SJCRH30 (cell line): Measurements from ENCODE around the gene PAX5. TPM values are rescaled to one million over a fixed set of nuclear protein-coding genes. Genes with fewer than 3 reads are reported as not detected.

ENCODE experiments used
- DNase-seq, 2 experiments: peaks; one replicate each; pipeline ENCODE4 v3.0.0-alpha.2; 2015 to 2020
- H3K27ac ChIP-seq: fragments of 250-450 bp; sonication (Bioruptor Pico); 2 replicates; pipeline ENCODE4 v1.5.1; 2020; ENCODE audit warnings: mild to moderate bottlenecking, moderate library complexity
- H3K27me3 ChIP-seq: fragments of 250-450 bp; sonication (Bioruptor Pico); 2 replicates; pipeline ENCODE4 v1.5.1; 2020; ENCODE audit warnings: mild to moderate bottlenecking, moderate library complexity
- H3K36me3 ChIP-seq: fragments of 250-450 bp; sonication (Bioruptor Pico); 2 replicates; pipeline ENCODE4 v1.5.1; 2020; ENCODE audit warnings: mild to moderate bottlenecking, moderate library complexity
- H3K4me1 ChIP-seq: fragments of 250-450 bp; sonication (Bioruptor Pico); 2 replicates; pipeline ENCODE4 v1.5.1; 2020; ENCODE audit warnings: mild to moderate bottlenecking, moderate library complexity
- H3K4me3 ChIP-seq: fragments of 250-450 bp; sonication (Bioruptor Pico); 2 replicates; pipeline ENCODE4 v1.5.1; 2020; ENCODE audit warnings: mild to moderate bottlenecking, moderate library complexity
- H3K9me3 ChIP-seq: fragments of 250-450 bp; sonication (Bioruptor Pico); replicated peaks from 2 replicates; pipeline ENCODE4 v1.5.1; 2020; ENCODE audit warnings: mild to moderate bottlenecking, moderate library complexity
- total RNA-seq: library from RNA; depleted of rRNA; stranded (reverse); fragments of >200 nt; shearing (Covaris generic); gene quantifications from 2 replicates; pipeline ENCODE4 v1.2.3, GENCODE V29; 2014

Gene PAX5
- total RNA-seq, 1 experiment from 2014 or later: 3.4 TPM

- Histone ChIP-seq H3K4me1 (no peaks in the 10 kb centered on the region), H3K36me3 (no peaks in the 10 kb centered on the region), H3K27me3 (no peaks in the 10 kb centered on the region), H3K4me3 (no peak overlapping the region), H3K9me3 (no peaks in the 10 kb centered on the region), H3K27ac (no peak overlapping the region)
- peak; percentile 40 to 55 for DNase-seq
Measured at GRCh38 chr9:36911601-36912412, 122.3 kb downstream of the PAX5 start.

DNA sequence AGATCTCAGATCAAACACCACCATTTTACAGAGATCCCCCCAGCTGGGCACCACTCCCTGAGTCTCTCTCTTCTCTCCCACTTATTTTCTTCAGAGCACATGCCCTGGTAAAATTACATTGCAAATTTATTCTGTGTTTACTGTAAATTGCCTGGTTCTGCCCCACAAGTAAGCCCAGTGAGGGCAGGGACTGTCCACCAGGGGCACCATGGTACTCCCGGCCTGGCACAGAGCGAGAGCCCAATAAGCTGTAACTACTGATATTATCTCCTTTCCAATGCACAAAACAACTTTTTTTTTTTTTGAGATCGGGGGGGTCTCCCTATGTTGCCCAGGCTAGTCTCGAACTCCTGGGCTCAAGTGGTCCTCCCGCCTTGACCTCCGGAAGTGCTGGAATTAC, 123.0 kb downstream of the PAX5 start:
- Histone ChIP-seq H3K9me3 (no peaks in the 10 kb centered on the region), H3K27me3 (no peaks in the 10 kb centered on the region), H3K4me3 (no peak overlapping the region), H3K36me3 (no peaks in the 10 kb centered on the region), H3K27ac (no peak overlapping the region), H3K4me1 (no peaks in the 10 kb centered on the region)
- no peak for DNase-seq

GRCh38 chr9:36906492-36906891, 127.6 kb downstream of the PAX5 start:
- H3K36me3 ChIP-seq: no peaks in the 10 kb centered on the region
- no peak for DNase-seq
- H3K4me1 ChIP-seq: no peaks in the 10 kb centered on the region
- no peaks in the 10 kb centered on the region for H3K9me3 ChIP-seq
- H3K27ac ChIP-seq: no peak overlapping the region
- peaks cover 3% of the 10 kb centered on the region; the same call in 1 of the 2 replicates for H3K27me3 ChIP-seq
- no peak overlapping the region for H3K4me3 ChIP-seq

DNA sequence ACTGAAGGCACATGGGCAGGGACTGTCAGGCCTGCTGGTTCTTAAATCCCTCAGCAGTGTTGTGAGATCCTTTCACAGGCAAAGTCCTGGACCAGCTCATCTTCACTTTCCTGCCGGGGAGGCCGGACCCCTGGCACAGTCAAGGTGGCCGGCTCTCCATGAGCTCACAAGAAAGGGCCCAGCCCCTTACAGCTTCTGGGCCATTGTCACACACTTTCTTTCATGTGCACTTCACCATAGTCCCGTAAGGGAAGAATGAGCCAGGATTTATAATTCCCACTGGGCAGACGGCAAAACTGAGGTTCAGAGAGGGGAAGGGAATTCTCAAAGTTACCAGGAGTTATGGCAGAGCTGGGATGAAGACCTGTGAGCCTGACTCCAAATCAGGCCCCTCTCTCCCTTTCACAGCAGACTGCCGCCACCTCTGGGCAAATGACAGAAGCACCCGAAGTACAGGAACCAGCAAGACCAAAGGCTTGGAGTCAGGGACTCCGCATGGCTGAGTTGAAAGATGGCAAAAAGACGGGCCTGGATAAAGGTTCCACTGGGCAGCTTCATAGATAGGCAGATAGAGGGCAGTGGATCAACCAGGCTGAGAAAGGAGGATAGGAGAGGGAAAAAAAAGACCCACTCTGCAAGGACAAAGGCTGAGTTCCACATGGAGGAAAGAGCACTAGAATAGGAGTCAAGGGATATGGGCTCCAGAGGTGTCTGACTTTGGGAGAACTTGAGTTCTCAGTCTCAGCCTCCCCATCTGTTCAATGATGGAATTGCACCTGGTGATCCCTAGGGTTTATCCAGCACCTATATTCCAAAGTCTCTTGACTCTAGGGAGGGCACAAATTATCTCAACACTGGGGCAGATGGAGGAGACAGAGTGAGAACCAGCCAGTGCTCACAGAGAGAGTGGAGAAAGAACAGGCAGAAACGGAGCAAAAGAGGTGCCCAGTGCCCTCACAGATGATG, 128.7 kb downstream of the PAX5 start:
- H3K27ac ChIP-seq: no peak overlapping the region
- H3K9me3 ChIP-seq: no peaks in the 10 kb centered on the region
- no peak overlapping the region for H3K4me3 ChIP-seq
- no peaks in the 10 kb centered on the region for H3K36me3 ChIP-seq
- no peaks in the 10 kb centered on the region for H3K4me1 ChIP-seq
- H3K27me3 ChIP-seq: peaks cover 3% of the 10 kb centered on the region; the same call in 1 of the 2 replicates
- DNase-seq: no peak

GRCh38 chr9:36903541-36904435, 130.3 kb downstream of the PAX5 start:
- H3K36me3 ChIP-seq: no peaks in the 10 kb centered on the region
- no peak overlapping the region for H3K4me3 ChIP-seq
- peaks cover 3% of the 10 kb centered on the region; the same call in 1 of the 2 replicates for H3K27me3 ChIP-seq
- no peaks in the 10 kb centered on the region for H3K4me1 ChIP-seq
- peak; percentile 80 to 82 for DNase-seq
- H3K9me3 ChIP-seq: no peaks in the 10 kb centered on the region
- no peak overlapping the region for H3K27ac ChIP-seq

DNA sequence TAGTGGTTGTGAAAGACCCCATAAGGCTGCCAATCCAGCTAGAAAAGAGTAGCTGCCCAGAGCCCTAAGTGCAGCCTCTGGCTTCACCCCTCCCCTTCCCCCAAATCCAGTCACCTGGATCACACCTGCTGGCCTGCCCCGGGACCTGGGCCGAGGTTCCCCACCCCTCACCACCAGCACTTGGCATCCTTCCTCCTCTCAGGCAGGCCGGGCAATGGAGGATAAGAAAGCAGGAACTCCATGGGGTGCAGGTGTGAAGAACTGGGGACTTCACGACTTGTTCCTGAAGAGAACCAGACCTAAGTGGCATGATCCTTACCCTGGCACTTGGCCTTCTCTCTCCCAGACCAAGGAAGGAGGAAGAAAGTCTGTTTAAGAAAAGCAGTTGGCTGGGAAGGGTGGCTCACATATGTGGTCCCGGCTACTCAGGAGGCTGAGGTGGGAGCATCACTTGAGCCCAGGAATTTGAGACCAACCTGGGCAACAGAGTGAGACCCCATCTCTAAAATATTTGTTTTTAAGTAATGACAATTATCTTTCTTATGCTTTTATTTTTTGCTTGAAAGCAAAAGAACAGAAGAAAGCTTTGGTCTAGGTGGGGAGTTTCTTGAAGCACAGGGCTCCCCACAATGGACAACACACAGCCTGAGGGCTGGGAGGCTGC, 131.1 kb downstream of the PAX5 start:
- Histone ChIP-seq H3K4me3 (no peak overlapping the region), H3K27me3 (peaks cover 3% of the 10 kb centered on the region; the same call in 1 of the 2 replicates)
- DNase-seq: no peak

DNA sequence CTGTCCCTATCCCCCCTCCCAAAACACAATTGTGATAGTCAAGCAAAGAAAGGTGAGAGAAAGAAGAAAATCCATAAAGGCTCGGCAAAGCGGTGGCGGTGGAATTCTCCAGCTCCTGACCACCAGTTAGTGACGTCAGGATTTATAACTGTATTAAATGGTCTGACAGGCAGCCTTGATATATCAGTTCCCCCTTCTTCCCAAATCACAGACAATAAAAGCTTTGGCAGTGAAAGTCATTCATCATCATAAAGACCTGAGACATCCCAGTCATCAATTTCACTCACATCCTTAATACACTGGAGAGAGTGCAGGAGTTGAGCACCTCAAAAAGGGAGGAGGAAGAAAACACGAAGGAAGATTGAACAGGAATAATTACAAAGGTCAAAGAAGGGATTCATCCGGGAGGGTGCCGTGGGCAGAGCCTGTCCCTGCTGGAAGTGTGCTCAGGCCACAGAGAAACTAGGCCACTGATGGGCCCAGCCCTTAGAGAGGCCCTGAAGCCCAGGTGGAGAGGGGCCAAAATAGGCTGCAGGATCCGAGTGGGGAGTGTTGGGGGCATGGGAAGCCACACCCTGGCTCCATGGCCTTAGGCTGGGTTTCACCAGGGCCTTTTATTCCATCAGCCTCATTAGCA, 131.9 kb downstream of the PAX5 start:
- Histone ChIP-seq H3K9me3 (no peaks in the 10 kb centered on the region), H3K27me3 (peaks cover 3% of the 10 kb centered on the region; the same call in 1 of the 2 replicates), H3K4me1 (no peaks in the 10 kb centered on the region), H3K36me3 (no peaks in the 10 kb centered on the region), H3K4me3 (no peak overlapping the region), H3K27ac (no peak overlapping the region)
- DNase-seq: no peak

More for the DNA sequence above, 131.1 kb downstream of the PAX5 start:
- Histone ChIP-seq H3K9me3 (no peaks in the 10 kb centered on the region), H3K4me1 (no peaks in the 10 kb centered on the region), H3K36me3 (no peaks in the 10 kb centered on the region), H3K27ac (no peak overlapping the region)

DNA sequence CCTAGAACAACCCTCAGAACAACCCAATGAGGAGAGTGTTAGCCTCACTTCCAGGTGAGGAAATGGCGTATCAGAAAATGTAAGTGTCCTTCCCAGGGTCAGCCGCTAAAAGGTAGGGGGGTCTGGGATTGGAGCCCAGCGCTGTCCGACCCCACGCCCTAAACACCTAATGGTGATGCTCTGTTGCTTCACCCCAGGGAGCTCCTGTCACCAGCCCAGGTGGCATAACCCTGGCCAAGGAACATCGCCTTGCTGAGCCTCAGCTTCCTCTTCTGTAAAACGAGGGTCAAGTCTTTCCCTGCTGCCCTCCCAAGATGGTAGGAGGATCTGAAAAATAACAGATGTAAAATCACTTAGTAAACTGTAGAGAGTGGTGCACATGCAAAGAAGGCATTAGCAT, 132.5 kb downstream of the PAX5 start:
- Histone ChIP-seq H3K27ac (no peak overlapping the region), H3K27me3 (peaks cover 3% of the 10 kb centered on the region; the same call in 1 of the 2 replicates), H3K4me3 (no peak overlapping the region), H3K9me3 (no peaks in the 10 kb centered on the region), H3K4me1 (no peaks in the 10 kb centered on the region), H3K36me3 (no peaks in the 10 kb centered on the region)
- DNase-seq: no peak

DNA sequence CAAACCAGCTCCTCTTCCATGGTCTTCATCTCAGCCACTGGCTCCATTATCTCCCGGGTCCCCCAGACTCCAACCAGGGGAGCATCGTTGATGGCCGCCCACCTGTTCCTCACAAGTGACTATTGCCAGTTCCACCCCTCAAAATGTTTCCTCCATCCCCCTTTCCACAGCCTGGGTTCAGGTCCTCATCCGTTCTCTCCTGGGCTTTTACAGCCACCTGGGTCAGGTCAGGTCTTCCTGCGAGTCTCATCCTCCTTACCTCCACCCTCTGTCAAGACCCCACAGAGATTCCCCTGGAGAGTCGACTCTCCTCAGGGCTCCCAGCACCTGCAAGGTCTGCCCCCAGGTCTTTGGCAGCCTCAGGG, 133.2 kb downstream of the PAX5 start:
- Histone ChIP-seq H3K4me1 (no peaks in the 10 kb centered on the region), H3K36me3 (no peaks in the 10 kb centered on the region), H3K27ac (no peak overlapping the region), H3K9me3 (no peaks in the 10 kb centered on the region), H3K27me3 (peaks cover 3% of the 10 kb centered on the region; the same call in 1 of the 2 replicates), H3K4me3 (no peak overlapping the region)
- DNase-seq: no peak

DNA sequence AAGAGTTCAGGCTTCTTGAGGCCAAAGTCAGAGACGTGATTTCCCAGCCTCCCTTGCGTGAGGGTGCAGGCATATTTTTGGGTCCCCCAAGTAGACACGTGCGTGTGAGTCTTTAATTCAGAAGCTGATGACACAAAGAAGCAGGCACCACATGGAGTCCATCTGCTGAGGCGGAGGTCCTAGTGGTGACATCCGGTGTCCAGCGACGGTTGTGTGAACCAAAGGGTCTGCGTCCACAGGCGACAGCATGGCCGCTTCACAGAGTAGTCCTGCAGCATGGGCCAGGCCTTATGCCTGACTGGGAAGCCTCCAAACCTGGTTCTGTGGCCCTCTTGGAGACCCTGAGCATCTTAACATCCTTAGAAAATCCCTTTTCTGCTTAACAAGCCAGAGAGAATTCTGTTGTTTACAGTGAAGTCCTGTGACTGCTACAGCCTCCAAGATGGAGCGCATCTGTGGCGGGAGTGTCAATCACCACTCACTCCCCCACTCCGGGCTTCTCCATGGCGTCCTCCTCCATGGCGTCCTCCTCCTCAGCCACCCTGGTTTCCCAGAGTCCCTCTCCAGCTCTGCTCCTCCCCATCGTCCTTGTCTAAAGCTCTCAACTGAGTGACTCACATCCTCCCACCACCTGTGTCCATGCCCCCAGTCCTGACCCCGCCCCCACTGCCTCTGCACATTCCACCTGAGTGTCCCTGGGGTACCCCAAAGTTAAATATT, 133.8 kb downstream of the PAX5 start:
- no peak overlapping the region for H3K4me3 ChIP-seq
- no peak for DNase-seq
- no peak overlapping the region for H3K27ac ChIP-seq
- H3K4me1 ChIP-seq: no peaks in the 10 kb centered on the region
- H3K36me3 ChIP-seq: no peaks in the 10 kb centered on the region
- H3K27me3 ChIP-seq: peaks cover under 1% of the 10 kb centered on the region; the same call in 1 of the 2 replicates
- H3K9me3 ChIP-seq: no peaks in the 10 kb centered on the region

DNA sequence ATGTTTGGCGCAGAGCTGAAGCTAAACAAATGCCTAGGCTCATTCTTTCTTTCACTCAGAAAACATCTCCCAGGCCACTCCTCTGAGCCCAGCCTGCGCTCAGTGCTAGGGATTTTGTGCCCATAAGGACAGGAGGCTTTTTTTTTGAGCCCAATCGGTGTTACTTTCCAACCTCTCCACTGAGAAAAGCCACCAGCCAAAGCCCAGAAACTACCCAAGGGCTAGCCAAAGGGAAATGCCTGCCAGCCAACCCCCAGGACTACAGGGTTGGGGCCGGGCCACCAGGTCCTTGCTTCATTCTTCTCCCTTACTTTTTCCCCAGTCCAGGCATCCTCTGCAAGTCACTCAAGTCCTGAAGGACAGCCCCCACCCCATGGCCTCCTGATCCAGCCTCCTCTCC, 134.7 kb downstream of the PAX5 start:
- H3K9me3 ChIP-seq: no peaks in the 10 kb centered on the region
- DNase-seq: no peak
- H3K27me3 ChIP-seq: no peaks in the 10 kb centered on the region

GRCh38 chr9:36898431-36899020, 135.5 kb downstream of the PAX5 start:
- no peaks in the 10 kb centered on the region for H3K27me3 ChIP-seq
- no peaks in the 10 kb centered on the region for H3K9me3 ChIP-seq
- H3K36me3 ChIP-seq: no peaks in the 10 kb centered on the region
- H3K4me1 ChIP-seq: no peaks in the 10 kb centered on the region
- H3K4me3 ChIP-seq: no peak overlapping the region
- no peak overlapping the region for H3K27ac ChIP-seq
- DNase-seq: no peak

More for the DNA sequence above, 134.7 kb downstream of the PAX5 start:
- Histone ChIP-seq H3K27ac (no peak overlapping the region), H3K36me3 (no peaks in the 10 kb centered on the region), H3K4me3 (no peak overlapping the region), H3K4me1 (no peaks in the 10 kb centered on the region)

DNA sequence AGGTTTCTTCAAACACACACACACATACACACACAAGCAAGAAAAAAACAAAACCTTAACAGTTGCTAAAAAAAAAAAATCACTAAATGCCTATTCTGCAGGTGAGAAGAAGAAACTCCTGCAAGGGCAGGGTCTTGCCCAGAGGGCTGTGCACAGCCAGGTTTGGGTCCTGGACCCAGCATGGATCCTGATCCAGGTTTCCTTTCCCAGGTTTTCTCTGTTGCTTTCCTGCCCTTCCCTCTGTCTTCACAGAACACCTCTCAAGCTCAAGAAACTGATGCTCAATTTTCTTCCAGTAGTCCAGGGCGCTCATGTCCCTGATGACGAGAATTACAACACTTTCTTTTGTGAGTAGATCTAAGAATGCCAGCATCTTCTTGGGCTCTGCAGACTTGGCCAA, 136.6 kb downstream of the PAX5 start:
- H3K36me3 ChIP-seq: no peaks in the 10 kb centered on the region
- no peak for DNase-seq
- no peaks in the 10 kb centered on the region for H3K4me1 ChIP-seq
- H3K27me3 ChIP-seq: no peaks in the 10 kb centered on the region
- H3K27ac ChIP-seq: no peak overlapping the region
- H3K9me3 ChIP-seq: no peaks in the 10 kb centered on the region
- no peak overlapping the region for H3K4me3 ChIP-seq
